Neuronal stem cell (in vitro differentiated cells): ENCODE data around the gene SRSF8.
A peak's percentile ranks its signal among the peaks of the same experiment; 100 is the strongest.

ENCODE experiments used
- DNase-seq: peaks from one replicate; pipeline ENCODE4 v3.0.0-alpha.2; 2013; ENCODE audit warnings: low spot score
- H2AFZ ChIP-seq: one replicate; pipeline ENCODE4 v1.6.1; 2013; ENCODE audit warnings: mild to moderate bottlenecking, low read length, inconsistent platforms
- H2AK5ac ChIP-seq: 2 replicates; pipeline ENCODE4 v1.6.1; 2013; ENCODE audit warnings: low read depth, mild to moderate bottlenecking, inconsistent platforms, low read length, moderate library complexity, mixed read lengths
- H2BK120ac ChIP-seq: 2 replicates; pipeline ENCODE4 v1.6.1; 2013; ENCODE audit warnings: low read depth, mild to moderate bottlenecking, inconsistent platforms, low read length, moderate library complexity, mixed read lengths
- H2BK12ac ChIP-seq: one replicate; pipeline ENCODE4 v1.6.1; 2013; ENCODE audit warnings: low read length, inconsistent platforms
- H2BK15ac ChIP-seq: 2 replicates; pipeline ENCODE4 v1.6.1; 2013; ENCODE audit warnings: mild to moderate bottlenecking, low read length, inconsistent platforms, mixed read lengths
- H2BK5ac ChIP-seq: one replicate; pipeline ENCODE4 v1.6.1; 2013; ENCODE audit warnings: inconsistent platforms, mild to moderate bottlenecking, low read length, moderate library complexity
- H3K14ac ChIP-seq: one replicate; pipeline ENCODE4 v1.6.1; 2013; ENCODE audit warnings: low read length, inconsistent platforms
- H3K18ac ChIP-seq: 2 replicates; pipeline ENCODE4 v1.6.1; 2013; ENCODE audit warnings: low read length, inconsistent platforms
- H3K23ac ChIP-seq: 2 replicates; pipeline ENCODE4 v1.6.1; 2013; ENCODE audit warnings: low read depth, mild to moderate bottlenecking, mixed read lengths, low read length, inconsistent platforms; ENCODE audit not compliant: poor library complexity
- H3K27ac ChIP-seq: replicated peaks from 3 replicates; pipeline ENCODE4 v1.5.1; 2013; ENCODE audit warnings: low read length, inconsistent platforms
- H3K27me3 ChIP-seq, 3 experiments: 2 replicates each; pipeline ENCODE4 v1.6.1; 2013; ENCODE audit warnings: low read length in 3 of 3, mild to moderate bottlenecking in 2 of 3, inconsistent platforms in 1 of 3, low read depth in 1 of 3, mixed read lengths in 1 of 3, moderate library complexity in 1 of 3; ENCODE audit not compliant: control insufficient read depth in 3 of 3, insufficient read depth in 3 of 3
- H3K36me3 ChIP-seq, 2 donors: replicated peaks in 1 of 2; 2 replicates each; pipeline ENCODE4 v1.6.1; 2013; ENCODE audit warnings: low read length in 2 of 2; ENCODE audit not compliant: control insufficient read depth in 2 of 2, insufficient read depth in 2 of 2
- H3K4ac ChIP-seq: 2 replicates; pipeline ENCODE4 v1.6.1; 2013; ENCODE audit warnings: inconsistent platforms, mild to moderate bottlenecking, low read length, moderate library complexity
- H3K4me1 ChIP-seq, 2 donors: 1 replicate in 1 of 2; 2 replicates in 1 of 2; pipeline ENCODE4 v1.6.1; 2013; ENCODE audit warnings: low read length in 2 of 2, low read depth in 1 of 2; ENCODE audit not compliant: control insufficient read depth in 2 of 2, insufficient read depth in 1 of 2
- H3K4me2 ChIP-seq: one replicate; pipeline ENCODE4 v1.6.1; 2013; ENCODE audit warnings: mild to moderate bottlenecking, low read length, inconsistent platforms; ENCODE audit not compliant: insufficient read depth, poor library complexity, severe bottlenecking
- H3K4me3 ChIP-seq, 2 donors: 2 replicates each; pipeline ENCODE4 v1.5.1; 2013; ENCODE audit warnings: low read length in 2 of 2, mild to moderate bottlenecking in 2 of 2, inconsistent platforms in 1 of 2, moderate library complexity in 1 of 2
- H3K79me1 ChIP-seq: one replicate; pipeline ENCODE4 v1.6.1; 2013; ENCODE audit warnings: low read depth, mild to moderate bottlenecking, inconsistent platforms, low read length, moderate library complexity
- H3K9ac ChIP-seq: one replicate; pipeline ENCODE4 v1.6.1; 2013; ENCODE audit warnings: mild to moderate bottlenecking, low read depth, low read length, inconsistent platforms; ENCODE audit not compliant: poor library complexity
- H3K9me3 ChIP-seq, 2 donors: replicated peaks in 1 of 2; 2 replicates each; pipeline versions ENCODE3 to v1.6.1; 2013; ENCODE audit warnings: low read length in 2 of 2, mild to moderate bottlenecking in 2 of 2, inconsistent platforms in 1 of 2, low read depth in 1 of 2, mixed read lengths in 1 of 2, moderate library complexity in 1 of 2; ENCODE audit not compliant: control insufficient read depth in 2 of 2, insufficient read depth in 1 of 2
- H4K8ac ChIP-seq: one replicate; pipeline ENCODE4 v1.6.1; 2013; ENCODE audit warnings: low read depth, mild to moderate bottlenecking, inconsistent platforms, low read length, moderate library complexity
- H4K91ac ChIP-seq: one replicate; pipeline ENCODE4 v1.6.1; 2013; ENCODE audit warnings: low read length, low read depth, mild to moderate bottlenecking, inconsistent platforms; ENCODE audit not compliant: poor library complexity
- WGBS, 2 donors: extraction: QIAGEN DNeasy Blood & Tissue Kit; methylation state at CpG; one replicate each; pipeline ENCODE4 v1.1.7; 2013; ENCODE audit warnings: missing lambda C conversion rate in 2 of 2, mixed read lengths in 1 of 2; ENCODE audit not compliant: insufficient read length in 2 of 2, insufficient replicate concordance in 1 of 2; ENCODE audit errors: extremely low coverage in 2 of 2; 5-methylcytosine and 5-hydroxymethylcytosine counted together

The SRSF8 gene

GRCh38 chr11:95115597-95115996 lies 48.9 kb downstream of the SRSF8 start:
- H3K9me3 ChIP-seq = no peaks in the 10 kb centered on the region
- no peak overlapping the region for H3K4ac ChIP-seq
- no peak overlapping the region for H3K4me3 ChIP-seq
- no CpG with 5 or more reads among the region's 1 CpG for WGBS, 2 donors
- no peak overlapping the region for H4K91ac ChIP-seq
- H2BK12ac ChIP-seq = no peak overlapping the region
- no peak overlapping the region for H3K4me2 ChIP-seq
- H3K4me1 ChIP-seq = peaks cover 0 to 4% of the 10 kb centered on the region in 2 donors
- no peak overlapping the region for H2BK120ac ChIP-seq
- no peak overlapping the region for H2AK5ac ChIP-seq
- H3K18ac ChIP-seq = no peak overlapping the region
- H3K9ac ChIP-seq = no peak overlapping the region
- no peaks in the 10 kb centered on the region for H3K36me3 ChIP-seq
- no peak overlapping the region for H2AFZ ChIP-seq
- DNase-seq = no peak
- H2BK15ac ChIP-seq = no peak overlapping the region
- H4K8ac ChIP-seq = no peak overlapping the region
- H2BK5ac ChIP-seq = no peak overlapping the region
- peaks cover 2% of the 10 kb centered on the region for H3K79me1 ChIP-seq
- H3K23ac ChIP-seq = no peak overlapping the region
- H3K27ac ChIP-seq = no peak overlapping the region
- H3K14ac ChIP-seq = no peak overlapping the region
- H3K27me3 ChIP-seq = no peaks in the 10 kb centered on the region

GRCh38 chr11:95119361-95120060 lies 52.8 kb downstream of the SRSF8 start:
- Histone ChIP-seq H3K36me3 (no peaks in the 10 kb centered on the region), H2AFZ (no peak overlapping the region), H3K4me2 (no peak overlapping the region), H3K18ac (peak overlapping the region; percentile 19), H2BK12ac (no peak overlapping the region), H3K14ac (no peak overlapping the region), H3K27ac (no peak overlapping the region), H2BK15ac (no peak overlapping the region), H3K9ac (no peak overlapping the region), H2BK120ac (no peak overlapping the region), H4K8ac (no peak overlapping the region), H2AK5ac (no peak overlapping the region), H3K4ac (no peak overlapping the region), H3K27me3 (no peaks in the 10 kb centered on the region), H3K4me3 (no peak overlapping the region), H3K79me1 (peaks cover 5% of the 10 kb centered on the region), H3K4me1 (no peaks in the 10 kb centered on the region), H2BK5ac (no peak overlapping the region), H3K23ac (no peak overlapping the region), H3K9me3 (no peaks in the 10 kb centered on the region), H4K91ac (no peak overlapping the region)
- WGBS, 2 donors = no CpG with 5 or more reads among the region's 2 CpGs
- no peak for DNase-seq
